Measurements from ENCODE around the gene GRHPR.
A peak's percentile ranks its signal among the peaks of the same experiment; 100 is the strongest.

Gene GRHPR

DNA sequence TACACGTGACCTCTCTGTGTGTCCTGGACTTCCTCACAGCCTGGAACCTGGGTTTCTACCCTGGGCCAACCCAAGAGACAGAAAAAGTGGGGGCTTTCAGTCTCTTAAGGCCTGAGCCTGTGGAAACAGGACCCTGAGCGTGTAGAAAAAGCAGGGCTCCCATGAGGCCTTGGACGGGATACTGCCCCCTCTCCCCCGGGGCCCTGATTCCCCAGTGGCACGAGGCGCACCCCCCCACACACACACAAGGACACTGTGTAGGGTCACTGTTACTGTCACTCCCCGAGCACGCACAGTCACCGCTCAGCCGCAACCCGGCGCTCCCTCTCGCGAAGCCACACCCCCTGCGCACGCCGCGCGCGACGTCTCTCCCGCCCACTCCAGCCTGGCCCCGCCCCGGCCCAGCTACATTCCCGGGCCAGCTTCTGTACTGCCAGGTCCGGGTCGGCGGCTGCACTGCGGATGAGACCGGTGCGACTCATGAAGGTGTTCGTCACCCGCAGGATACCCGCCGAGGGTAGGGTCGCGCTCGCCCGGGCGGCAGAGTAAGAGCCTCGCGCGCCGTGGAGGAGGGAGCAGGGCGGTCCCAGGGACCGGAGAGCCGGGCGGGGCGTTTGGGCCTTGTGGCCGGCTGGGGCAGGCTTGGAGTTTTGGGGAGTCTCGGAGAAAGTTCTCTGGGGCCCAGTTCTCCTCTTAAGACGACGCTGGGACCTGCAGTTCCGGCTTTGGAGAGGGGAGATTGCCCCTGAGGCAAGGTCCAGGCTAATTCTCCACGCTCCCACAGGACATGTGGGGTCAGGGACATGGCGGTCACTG, at the start of gene GRHPR:
GRHPR (plus strand) TSS at position 408 of the 816 bp plus-strand sequence; CDS start at position 463, 55 bp downstream.
- CTCF ChIA-PET: no interaction called here
- DNase-seq (ENCODE audit: extremely low spot score): peak; percentile 89
- TF ChIP-seq L3MBTL2 (conservative IDR thresholded peaks at IDR 0.05) (peak; percentile 48), FOXK2 (IDR thresholded peaks at IDR 0.05) (no peak)
- POLR2A ChIA-PET: interaction anchor here (0.5 to 1.2 kb wide), 5 partner anchors 8 to 63 kb away, joined by 3 to 7 read pairs (median 3); partner anchors contain the start of genes POLR1E and ZBTB5

DNA sequence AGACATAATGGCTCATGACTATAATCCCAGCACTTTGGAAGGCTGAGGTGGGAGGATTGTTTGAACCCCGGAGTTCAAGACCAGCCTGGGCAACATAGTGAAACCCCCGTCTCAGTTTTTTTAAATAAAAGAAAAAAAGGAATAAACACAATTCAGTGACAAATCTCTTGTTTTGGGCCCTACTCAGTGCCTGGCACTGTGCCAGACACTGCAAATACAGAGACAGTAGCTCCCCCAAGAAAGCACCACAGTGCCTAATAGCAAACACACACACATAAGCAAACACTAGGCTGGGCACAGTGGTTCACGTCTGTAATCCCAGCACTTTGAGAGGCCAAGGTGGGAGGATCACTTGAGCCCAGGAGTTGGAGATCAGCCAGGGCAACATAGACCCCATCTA, 49.7 kb upstream of the GRHPR start:
- ChIA-PET CTCF (no interaction called here), POLR2A (no interaction called here)
- no peak for DNase-seq (ENCODE audit: extremely low spot score)
- TF ChIP-seq ZNF384 (IDR thresholded peaks at IDR 0.05): no peak
- no peak for TF ChIP-seq SP1 (IDR thresholded peaks at IDR 0.05)
- no peak for TF ChIP-seq LEF1 (IDR thresholded peaks at IDR 0.05; ENCODE audit: borderline replicate concordance)
- TF ChIP-seq NFRKB (IDR thresholded peaks at IDR 0.05): no peak
- TF ChIP-seq FOXA1 (IDR thresholded peaks at IDR 0.05): no peak

DNA sequence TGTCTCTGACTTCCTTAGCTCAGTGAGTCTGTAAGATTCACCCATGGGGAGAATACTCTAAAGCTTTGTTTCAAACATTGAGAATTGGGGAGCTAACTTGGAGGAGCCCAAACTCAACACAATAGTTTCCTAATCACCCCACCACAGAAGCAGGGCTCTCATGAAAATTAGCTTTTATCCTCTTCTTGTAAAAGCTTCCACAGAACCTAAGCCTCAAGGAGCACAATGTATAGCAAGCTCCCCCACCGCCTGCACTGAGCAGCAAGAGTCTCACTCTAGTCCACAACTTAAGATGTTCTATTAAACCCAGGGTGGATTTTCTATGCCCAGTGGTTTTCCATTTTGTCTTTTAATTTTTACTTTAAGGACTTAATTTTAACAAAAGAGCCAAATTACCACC, 48.9 kb upstream of the GRHPR start:
- DNase-seq (ENCODE audit: extremely low spot score): no peak
- CTCF ChIA-PET: no interaction called here
- POLR2A ChIA-PET: no interaction called here
- TF ChIP-seq HDGF (IDR thresholded peaks at IDR 0.05; ENCODE audit: borderline replicate concordance) (no peak), CTBP1 (IDR thresholded peaks at IDR 0.05; ENCODE audit: borderline replicate concordance) (no peak), FOXK2 (IDR thresholded peaks at IDR 0.05) (no peak), ARNT (IDR thresholded peaks at IDR 0.05) (no peak)

DNA sequence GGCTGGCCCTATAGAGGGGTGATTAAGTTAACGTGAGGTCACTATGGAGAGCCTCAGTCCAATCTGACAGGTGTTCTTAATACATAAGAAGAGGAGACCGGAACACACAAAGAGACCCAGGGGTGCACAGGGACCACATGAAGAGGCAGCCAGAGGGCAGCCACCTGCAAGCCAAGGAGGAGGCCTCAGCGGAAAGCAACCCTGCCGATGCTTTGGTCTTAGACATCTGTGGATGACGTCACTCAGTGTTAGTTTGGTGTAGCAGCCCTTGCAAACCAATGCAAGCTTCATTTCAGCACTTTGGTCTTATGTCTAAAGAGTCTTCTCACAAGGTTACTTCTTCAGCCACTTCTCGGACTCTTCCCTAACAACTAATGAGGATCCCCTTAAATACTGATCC, 47.6 kb upstream of the GRHPR start:
- POLR2A ChIA-PET: no interaction called here

DNA sequence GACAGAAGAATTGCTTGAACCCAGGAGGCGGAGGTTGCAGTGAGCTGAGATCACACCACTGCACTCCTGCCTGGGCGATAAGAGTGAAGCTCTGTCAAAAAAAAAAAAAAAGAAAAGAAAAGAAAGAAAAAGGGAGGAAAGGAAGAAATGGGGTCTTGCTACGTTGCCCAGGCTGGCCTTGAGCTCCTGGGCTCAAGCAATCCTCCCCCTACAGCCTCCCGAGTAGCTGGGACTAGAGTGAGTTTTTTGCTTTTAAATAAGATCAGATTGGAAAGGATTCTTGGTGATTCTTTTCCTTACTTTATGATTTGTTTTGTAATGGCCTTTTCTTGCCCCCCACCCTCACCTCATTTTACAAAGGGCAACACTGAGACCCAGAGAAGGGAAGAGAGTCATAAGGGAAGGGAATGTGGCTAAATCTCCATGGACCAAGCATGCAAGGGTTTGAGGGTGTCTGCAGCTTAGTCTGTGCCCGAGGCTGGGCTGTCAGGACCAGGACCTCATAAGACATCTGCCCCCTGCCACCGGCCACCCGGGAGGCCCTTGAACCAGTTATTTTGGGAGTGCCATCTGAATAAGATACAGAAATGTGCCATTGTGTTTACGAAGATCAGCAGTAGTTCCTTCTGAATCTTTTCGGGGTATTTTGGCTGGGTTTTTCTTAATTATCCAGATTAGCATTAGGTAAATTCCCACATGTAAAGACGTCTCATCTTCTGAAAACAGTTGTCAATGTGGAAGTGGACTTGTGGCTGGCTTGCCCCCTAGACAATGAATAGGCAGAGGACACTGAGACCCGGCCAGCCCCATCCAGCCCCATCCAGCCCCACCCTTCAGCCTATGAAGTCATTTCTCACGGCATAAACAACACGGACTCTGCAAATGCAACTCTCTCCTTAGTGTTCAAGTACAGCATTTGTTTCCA, 44.5 kb upstream of the GRHPR start:
- TF ChIP-seq ZNF384 (IDR thresholded peaks at IDR 0.05): no peak
- no peak for TF ChIP-seq FOXK2 (IDR thresholded peaks at IDR 0.05)
- TF ChIP-seq FOXA1 (IDR thresholded peaks at IDR 0.05): no peak
- no peak for TF ChIP-seq CTBP1 (IDR thresholded peaks at IDR 0.05; ENCODE audit: borderline replicate concordance)
- no peak for TF ChIP-seq PKNOX1 (IDR thresholded peaks at IDR 0.05)
- TF ChIP-seq ELF4 (IDR thresholded peaks at IDR 0.05): no peak
- TF ChIP-seq FOXM1 (IDR thresholded peaks at IDR 0.05; ENCODE audit: borderline replicate concordance): no peak
- TF ChIP-seq SUZ12 (IDR thresholded peaks at IDR 0.05): no peak
- no peak for TF ChIP-seq ARNT (IDR thresholded peaks at IDR 0.05)
- TF ChIP-seq SP1 (IDR thresholded peaks at IDR 0.05): no peak
- TF ChIP-seq LEF1 (IDR thresholded peaks at IDR 0.05; ENCODE audit: borderline replicate concordance): no peak
- TF ChIP-seq BHLHE40 (IDR thresholded peaks at IDR 0.05; ENCODE audit: borderline replicate concordance): no peak
- TF ChIP-seq L3MBTL2 (conservative IDR thresholded peaks at IDR 0.05): no peak
- no peak for TF ChIP-seq NFRKB (IDR thresholded peaks at IDR 0.05)
- no peak for TF ChIP-seq HDGF (IDR thresholded peaks at IDR 0.05; ENCODE audit: borderline replicate concordance)
- TF ChIP-seq TARDBP (IDR thresholded peaks at IDR 0.05): no peak
- ChIA-PET POLR2A (no interaction called here), CTCF (no interaction called here)
- no peak for DNase-seq (ENCODE audit: extremely low spot score)

More for the DNA sequence above, 47.6 kb upstream of the GRHPR start:
- no peak for DNase-seq (ENCODE audit: extremely low spot score)
- CTCF ChIA-PET: no interaction called here
- TF ChIP-seq TARDBP (IDR thresholded peaks at IDR 0.05) (no peak), FOXA1 (IDR thresholded peaks at IDR 0.05) (no peak), SUZ12 (IDR thresholded peaks at IDR 0.05) (no peak), PKNOX1 (IDR thresholded peaks at IDR 0.05) (no peak), SP1 (IDR thresholded peaks at IDR 0.05) (no peak), ELF4 (IDR thresholded peaks at IDR 0.05) (no peak), ZNF384 (IDR thresholded peaks at IDR 0.05) (no peak), LEF1 (IDR thresholded peaks at IDR 0.05; ENCODE audit: borderline replicate concordance) (no peak), FOXK2 (IDR thresholded peaks at IDR 0.05) (no peak), ARNT (IDR thresholded peaks at IDR 0.05) (no peak), BHLHE40 (IDR thresholded peaks at IDR 0.05; ENCODE audit: borderline replicate concordance) (no peak), CTBP1 (IDR thresholded peaks at IDR 0.05; ENCODE audit: borderline replicate concordance) (no peak)

GRCh38 chr9:37378613-37379004, 43.9 kb upstream of the GRHPR start:
- DNase-seq (ENCODE audit: extremely low spot score): no peak
- no peak for TF ChIP-seq PKNOX1 (IDR thresholded peaks at IDR 0.05)
- TF ChIP-seq SUZ12 (IDR thresholded peaks at IDR 0.05): no peak
- no peak for TF ChIP-seq ARNT (IDR thresholded peaks at IDR 0.05)
- TF ChIP-seq SP1 (IDR thresholded peaks at IDR 0.05): no peak
- TF ChIP-seq FOXM1 (IDR thresholded peaks at IDR 0.05; ENCODE audit: borderline replicate concordance): no peak
- no peak for TF ChIP-seq HDGF (IDR thresholded peaks at IDR 0.05; ENCODE audit: borderline replicate concordance)
- no peak for TF ChIP-seq FOXK2 (IDR thresholded peaks at IDR 0.05)
- TF ChIP-seq FOXA1 (IDR thresholded peaks at IDR 0.05): no peak
- TF ChIP-seq BHLHE40 (IDR thresholded peaks at IDR 0.05; ENCODE audit: borderline replicate concordance): no peak
- no peak for TF ChIP-seq CTBP1 (IDR thresholded peaks at IDR 0.05; ENCODE audit: borderline replicate concordance)
- POLR2A ChIA-PET: no interaction called here
- CTCF ChIA-PET: no interaction called here

Measured in HEK293T (cell line).